ENCODE results near the gene SIRPD.
"Not testable (repeated sequence)": the region's sequence is repeated elsewhere in the genome, so short reads cannot be mapped to it uniquely, and the experiment has no call there.

GRCh38 chr20:1577313-1577712 is 19.8 kb upstream of the SIRPD start:
- TF ChIP-seq ATF3 (IDR thresholded peaks at IDR 0.05; ENCODE audit: insufficient read depth, low read depth, low read length); SIN3A (conservative IDR thresholded peaks at IDR 0.05 in 1 of 2, IDR thresholded peaks at IDR 0.05 in 1 of 2; ENCODE audit: low read depth in 1 of 2, low read length in 2 of 2); USF2 (IDR thresholded peaks at IDR 0.05; ENCODE audit: low read length); CTCF (IDR thresholded peaks at IDR 0.05; ENCODE audit: control extremely low read depth in 1 of 3, insufficient read depth in 1 of 3, low read depth in 1 of 3, low read length in 3 of 3); POLR2A (IDR thresholded peaks at IDR 0.05; ENCODE audit: control extremely low read depth in 1 of 2, low read depth in 2 of 2, low read length in 2 of 2); RFX5 (IDR thresholded peaks at IDR 0.05; ENCODE audit: borderline replicate concordance, low read depth, low read length); TAF1 (IDR thresholded peaks at IDR 0.05; ENCODE audit: low read depth, low read length); YY1 (IDR thresholded peaks at IDR 0.05; ENCODE audit: low read depth, low read length); EP300 (IDR thresholded peaks at IDR 0.05; ENCODE audit: borderline replicate concordance in 1 of 2, low read depth in 2 of 2, low read length in 2 of 2); ASH2L (IDR thresholded peaks at IDR 0.05; ENCODE audit: low read length); CEBPB (IDR thresholded peaks at IDR 0.05; ENCODE audit: low read depth, low read length): not testable (repeated sequence)

Measured in H1 (cell line).